ENCODE data around the gene HMGXB4. TPM values are rescaled to one million over a fixed set of nuclear protein-coding genes. Genes with fewer than 3 reads are reported as not detected.

The HMGXB4 gene
- total and polyA plus RNA-seq, 2 of the 13 experiments (the other 11 are each of a cell fraction or from before 2014, with no cell fraction given), result 13.9 to 16.3 TPM

- TF ChIP-seq BRD4 (CRISPR knock-in tag; IDR thresholded peaks at IDR 0.05), result 0 out of 2 replicates have a peak, but pooled peaks have one; percentile 24
- TF ChIP-seq ASH2L (IDR thresholded peaks at IDR 0.05; ENCODE audit: insufficient read length, low read depth, low read length), result peak; percentile 66
- TF ChIP-seq ZFP41 (CRISPR knock-in tag; IDR thresholded peaks at IDR 0.05; ENCODE audit: borderline replicate concordance), result no peak
- TF ChIP-seq CCDC6 (CRISPR knock-in tag; IDR thresholded peaks at IDR 0.05), result peak; percentile 85
- no peak for TF ChIP-seq ZFP1 (CRISPR knock-in tag; IDR thresholded peaks at IDR 0.05)
- TF ChIP-seq NCOA1 (CRISPR knock-in tag; IDR thresholded peaks at IDR 0.05), result no peak; the same call in 1 of the 2 replicates
- TF ChIP-seq ZFP36L1 (CRISPR knock-in tag; IDR thresholded peaks at IDR 0.05), result no peak; the same call in none of the 2 replicates
- TF ChIP-seq ZNF660 (CRISPR knock-in tag; IDR thresholded peaks at IDR 0.05; ENCODE audit: borderline replicate concordance, low read depth), result no peak; the same call in 1 of the 2 replicates
- peak; percentile 91 for TF ChIP-seq GATAD1 (CRISPR knock-in tag; IDR thresholded peaks at IDR 0.05)
- TF ChIP-seq CEBPG (CRISPR knock-in tag; IDR thresholded peaks at IDR 0.05), result 0 out of 2 replicates have a peak, but pooled peaks have one; percentile 10
- no peak for TF ChIP-seq MBD4 (IDR thresholded peaks at IDR 0.05; ENCODE audit: borderline replicate concordance, low read length)
- peak; percentile 64 for TF ChIP-seq HNF1B (CRISPR knock-in tag; IDR thresholded peaks at IDR 0.05)
- 0 out of 2 replicates have a peak, but pooled peaks have one; percentile 49 for TF ChIP-seq MYNN (CRISPR knock-in tag; IDR thresholded peaks at IDR 0.05; ENCODE audit: low read depth)
- TF ChIP-seq HDAC1 (CRISPR knock-in tag; IDR thresholded peaks at IDR 0.05), result peak; percentile 74
- peak; percentile 63; the same call in 1 of the 2 replicates for TF ChIP-seq MXD3 (CRISPR knock-in tag; IDR thresholded peaks at IDR 0.05)
- peak; percentile 87 for TF ChIP-seq DMAP1 (CRISPR knock-in tag; IDR thresholded peaks at IDR 0.05)
- no peak for TF ChIP-seq FLYWCH1 (CRISPR knock-in tag; IDR thresholded peaks at IDR 0.05)
- peak; percentile 16; the same call in 1 of the 2 replicates for TF ChIP-seq MEIS2 (CRISPR knock-in tag; IDR thresholded peaks at IDR 0.05)
- TF ChIP-seq ZNF354B (CRISPR knock-in tag; IDR thresholded peaks at IDR 0.05), result no peak
- TF ChIP-seq ZBTB42 (CRISPR knock-in tag; IDR thresholded peaks at IDR 0.05), result no peak
- TF ChIP-seq ZNF747 (CRISPR knock-in tag; IDR thresholded peaks at IDR 0.05; ENCODE audit: borderline replicate concordance), result peak; percentile 39; the same call in 1 of the 2 replicates
- TF ChIP-seq ZNF644 (CRISPR knock-in tag; IDR thresholded peaks at IDR 0.05; ENCODE audit: low read depth), result no peak
- no peak for TF ChIP-seq MIXL1 (CRISPR knock-in tag; IDR thresholded peaks at IDR 0.05)
- no peak for TF ChIP-seq SCMH1 (CRISPR knock-in tag; IDR thresholded peaks at IDR 0.05; ENCODE audit: borderline replicate concordance)
- peak; percentile 84; the same call in 1 of the 2 replicates for TF ChIP-seq MEIS1 (CRISPR knock-in tag; IDR thresholded peaks at IDR 0.05; ENCODE audit: borderline replicate concordance)
- no peak for TF ChIP-seq DPF2 (CRISPR knock-in tag; IDR thresholded peaks at IDR 0.05; ENCODE audit: borderline replicate concordance, low read depth)
- no peak for TF ChIP-seq ZFYVE20 (CRISPR knock-in tag; IDR thresholded peaks at IDR 0.05; ENCODE audit: borderline replicate concordance, low read depth)
- peak; percentile 16; the same call in 1 of the 2 replicates for TF ChIP-seq ZNF773 (CRISPR knock-in tag; IDR thresholded peaks at IDR 0.05; ENCODE audit: borderline replicate concordance)
- TF ChIP-seq LBX2 (CRISPR knock-in tag; IDR thresholded peaks at IDR 0.05; ENCODE audit: borderline replicate concordance), result no peak
- TF ChIP-seq JUN (CRISPR knock-in tag; IDR thresholded peaks at IDR 0.05), result peak; percentile 58
Observed at GRCh38 chr22:35299673-35300499, 42.6 kb downstream of the HMGXB4 start, which contains the start of gene TOM1 (continued).

Measured in HepG2 (cell line).